Hippocampal formation (tissue), 2 donors: ENCODE results near the gene PDZD8.

ENCODE experiments used
- DNase-seq, 2 donors: peaks; one replicate each; lab custom pipeline; 2025; lab: John Stamatoyannopoulos, UW

Gene PDZD8, protein sequence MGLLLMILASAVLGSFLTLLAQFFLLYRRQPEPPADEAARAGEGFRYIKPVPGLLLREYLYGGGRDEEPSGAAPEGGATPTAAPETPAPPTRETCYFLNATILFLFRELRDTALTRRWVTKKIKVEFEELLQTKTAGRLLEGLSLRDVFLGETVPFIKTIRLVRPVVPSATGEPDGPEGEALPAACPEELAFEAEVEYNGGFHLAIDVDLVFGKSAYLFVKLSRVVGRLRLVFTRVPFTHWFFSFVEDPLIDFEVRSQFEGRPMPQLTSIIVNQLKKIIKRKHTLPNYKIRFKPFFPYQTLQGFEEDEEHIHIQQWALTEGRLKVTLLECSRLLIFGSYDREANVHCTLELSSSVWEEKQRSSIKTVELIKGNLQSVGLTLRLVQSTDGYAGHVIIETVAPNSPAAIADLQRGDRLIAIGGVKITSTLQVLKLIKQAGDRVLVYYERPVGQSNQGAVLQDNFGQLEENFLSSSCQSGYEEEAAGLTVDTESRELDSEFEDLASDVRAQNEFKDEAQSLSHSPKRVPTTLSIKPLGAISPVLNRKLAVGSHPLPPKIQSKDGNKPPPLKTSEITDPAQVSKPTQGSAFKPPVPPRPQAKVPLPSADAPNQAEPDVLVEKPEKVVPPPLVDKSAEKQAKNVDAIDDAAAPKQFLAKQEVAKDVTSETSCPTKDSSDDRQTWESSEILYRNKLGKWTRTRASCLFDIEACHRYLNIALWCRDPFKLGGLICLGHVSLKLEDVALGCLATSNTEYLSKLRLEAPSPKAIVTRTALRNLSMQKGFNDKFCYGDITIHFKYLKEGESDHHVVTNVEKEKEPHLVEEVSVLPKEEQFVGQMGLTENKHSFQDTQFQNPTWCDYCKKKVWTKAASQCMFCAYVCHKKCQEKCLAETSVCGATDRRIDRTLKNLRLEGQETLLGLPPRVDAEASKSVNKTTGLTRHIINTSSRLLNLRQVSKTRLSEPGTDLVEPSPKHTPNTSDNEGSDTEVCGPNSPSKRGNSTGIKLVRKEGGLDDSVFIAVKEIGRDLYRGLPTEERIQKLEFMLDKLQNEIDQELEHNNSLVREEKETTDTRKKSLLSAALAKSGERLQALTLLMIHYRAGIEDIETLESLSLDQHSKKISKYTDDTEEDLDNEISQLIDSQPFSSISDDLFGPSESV

DNA sequence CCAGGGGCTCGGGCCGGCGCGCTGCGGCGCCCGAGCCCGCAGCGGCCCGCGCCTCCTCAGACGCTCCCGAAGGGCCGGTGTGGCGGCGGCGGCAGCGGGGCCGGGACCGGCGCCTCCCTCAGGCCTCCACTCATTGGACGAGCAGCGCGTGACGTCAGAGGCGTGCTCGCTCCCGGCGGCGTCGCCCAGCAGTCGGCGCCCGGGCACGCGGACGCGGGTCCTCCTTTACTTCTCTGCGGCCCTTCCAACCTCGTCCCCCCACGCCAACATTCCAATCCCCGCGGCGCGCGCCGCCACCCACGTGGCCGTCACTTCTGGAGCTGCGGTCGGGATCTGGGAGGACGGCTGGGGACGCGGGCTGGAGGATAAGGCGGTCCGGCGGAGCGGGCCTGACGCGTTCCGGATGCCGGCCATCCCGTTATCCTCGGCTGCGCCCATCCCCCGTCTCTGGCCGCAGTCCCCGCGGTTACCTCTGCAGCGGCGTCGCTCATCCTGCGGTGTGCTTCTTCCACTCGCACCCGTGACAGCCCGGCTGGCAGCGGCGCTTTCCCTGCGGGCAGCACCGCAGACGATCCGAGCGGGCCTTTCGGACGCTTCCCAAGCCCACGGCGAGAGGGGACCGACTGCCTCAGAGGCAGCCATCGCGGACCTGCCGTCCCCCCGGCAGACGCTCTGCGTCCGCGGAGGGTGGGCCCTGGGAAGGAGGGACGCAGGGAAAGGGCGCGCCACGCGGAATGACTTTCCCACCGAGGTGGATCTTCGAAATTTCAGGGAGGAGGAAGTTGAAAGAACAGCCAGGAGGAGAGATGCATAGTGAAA lies at the start of gene PDZD8:
TSS of gene PDZD8 (minus strand) at position 81 of the 819 bp plus-strand sequence. CDS start 213 bp downstream, outside the sequence.
- peak; percentile 89 to 91 for DNase-seq

DNA sequence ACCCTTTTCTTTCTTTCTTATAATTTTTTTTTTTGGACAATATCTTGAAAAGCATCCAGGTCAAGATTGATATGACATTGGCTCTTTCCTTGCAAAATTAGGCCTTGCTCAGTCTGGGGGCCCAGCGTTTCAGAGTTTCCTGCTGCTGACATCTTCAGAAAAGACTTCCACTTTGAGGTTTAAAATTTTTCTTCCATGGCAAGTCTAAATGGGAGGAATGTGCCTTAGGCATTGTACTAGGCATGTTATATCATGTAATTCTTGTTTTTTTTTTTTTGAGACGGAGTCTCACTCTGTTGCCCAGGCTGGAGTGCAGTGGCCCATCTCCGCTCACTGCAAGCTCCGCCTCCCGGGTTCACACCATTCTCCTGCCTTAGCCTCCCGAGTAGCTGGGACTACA lies 48.9 kb upstream of the PDZD8 start:
- no peak for DNase-seq

DNA sequence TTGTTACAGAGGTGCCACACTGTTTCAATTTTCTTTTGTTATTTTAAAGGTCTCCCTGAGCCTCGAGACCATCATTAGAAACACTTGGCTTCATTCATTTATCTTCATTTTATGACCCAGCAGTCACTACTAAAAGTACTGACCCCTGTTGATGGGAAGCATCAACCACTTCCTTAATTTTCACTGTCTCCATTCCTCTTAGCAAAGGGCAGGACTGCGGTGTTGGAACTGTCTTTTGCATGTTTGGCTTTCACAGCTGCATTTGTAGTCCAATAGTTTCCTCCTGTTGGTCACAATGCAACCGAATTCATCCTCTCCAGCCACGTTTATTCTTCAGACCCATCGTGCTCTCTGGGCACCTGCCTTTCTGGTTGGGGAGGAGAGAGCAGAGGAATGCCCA lies 46.7 kb upstream of the PDZD8 start:
- DNase-seq: no peak

DNA sequence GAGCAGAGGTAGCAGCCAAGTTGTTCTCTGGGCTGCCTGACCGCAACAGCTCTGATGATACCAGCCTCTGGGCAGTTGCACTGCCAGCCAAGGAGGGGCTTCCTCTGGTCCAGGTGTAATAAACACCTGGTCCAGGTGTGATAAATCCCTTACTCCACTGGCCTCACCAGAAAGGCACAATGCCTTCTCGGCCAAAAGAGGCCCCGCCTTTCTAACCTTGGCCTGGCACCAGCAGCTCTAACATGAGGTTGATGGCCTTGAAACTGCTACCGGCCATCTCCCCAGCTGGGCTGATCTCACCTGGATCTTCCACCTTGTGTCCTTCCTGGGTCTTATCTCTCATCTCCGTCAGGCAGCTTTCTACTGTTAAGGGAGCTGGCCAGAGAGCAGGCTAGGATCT lies 45.5 kb upstream of the PDZD8 start:
- DNase-seq: no peak

DNA sequence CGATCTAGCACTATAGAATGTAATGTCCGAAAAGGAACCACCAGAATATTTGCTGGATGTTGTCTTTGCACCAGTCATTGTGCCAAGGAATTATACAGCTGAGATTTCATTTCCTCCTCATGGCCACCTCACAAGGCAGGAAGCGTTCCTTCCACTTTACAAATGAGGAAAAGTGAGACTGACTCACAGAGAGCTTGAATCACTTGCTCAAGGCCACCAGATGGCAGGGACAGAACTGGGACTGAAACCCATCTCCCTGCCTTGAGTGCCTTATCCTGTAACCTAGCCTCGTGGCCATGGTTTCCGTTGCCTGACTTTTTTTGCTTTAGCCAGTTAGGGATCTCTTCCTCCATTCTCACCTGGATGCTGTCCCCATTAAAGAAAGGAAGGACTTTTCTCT lies 44.7 kb upstream of the PDZD8 start:
- DNase-seq: no peak

DNA sequence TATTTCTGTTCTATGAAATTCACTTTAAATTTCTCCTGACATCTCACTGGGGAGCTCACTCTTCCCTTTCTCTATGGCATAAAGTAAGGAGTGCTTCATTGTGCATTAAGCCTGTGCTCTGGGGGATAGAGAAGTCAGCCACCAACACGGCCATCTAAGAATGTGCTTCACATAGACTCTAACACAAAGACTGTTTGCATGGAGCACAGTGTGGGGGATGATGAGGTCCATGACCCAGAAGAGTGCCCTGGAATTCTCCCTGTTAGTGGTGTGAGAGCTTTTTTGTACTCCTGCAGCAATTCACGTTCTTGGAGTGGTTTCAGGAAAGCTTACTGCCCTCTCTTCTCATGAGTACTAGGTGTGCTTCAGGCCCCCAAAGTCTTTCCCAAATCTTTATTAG lies 43.9 kb upstream of the PDZD8 start:
- DNase-seq: no peak

DNA sequence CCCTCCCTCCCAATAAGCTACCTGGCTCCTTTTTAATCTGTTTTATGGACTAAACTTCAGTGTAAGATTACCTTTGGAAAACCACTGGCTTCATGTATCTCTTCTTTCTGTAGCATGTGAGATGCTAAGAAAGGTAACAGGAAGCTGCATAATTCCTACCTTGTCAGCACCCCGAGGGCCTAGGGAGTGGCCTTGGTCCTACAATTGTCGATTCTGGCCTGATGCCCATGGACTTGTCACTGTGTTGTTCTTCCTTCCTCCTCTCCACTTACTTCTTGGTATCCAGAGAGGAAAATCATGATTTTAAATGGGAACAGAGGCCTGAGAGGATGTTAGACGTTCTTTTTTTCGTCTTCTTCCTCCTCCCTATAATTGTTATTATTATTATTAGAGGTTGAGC lies 42.9 kb upstream of the PDZD8 start:
- no peak for DNase-seq

DNA sequence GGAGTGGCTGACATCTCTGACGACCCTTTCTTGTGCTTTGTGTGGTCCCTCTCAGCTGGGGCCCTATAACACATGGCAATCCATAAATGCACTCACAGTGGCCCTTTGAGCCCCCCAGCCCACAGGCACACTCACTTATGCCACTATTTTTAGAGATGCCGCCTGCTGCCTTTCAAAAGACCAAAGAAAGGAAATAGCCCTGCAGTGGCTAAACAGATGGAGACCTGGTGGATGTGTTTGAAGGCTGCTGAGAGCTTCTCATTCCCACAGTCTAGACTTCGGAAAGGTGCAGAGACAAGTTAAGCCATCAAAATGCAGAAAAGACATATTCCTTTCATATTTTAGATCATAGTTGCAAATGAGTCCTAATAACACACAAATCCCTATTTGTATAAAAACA lies 42.0 kb upstream of the PDZD8 start:
- no peak for DNase-seq

DNA sequence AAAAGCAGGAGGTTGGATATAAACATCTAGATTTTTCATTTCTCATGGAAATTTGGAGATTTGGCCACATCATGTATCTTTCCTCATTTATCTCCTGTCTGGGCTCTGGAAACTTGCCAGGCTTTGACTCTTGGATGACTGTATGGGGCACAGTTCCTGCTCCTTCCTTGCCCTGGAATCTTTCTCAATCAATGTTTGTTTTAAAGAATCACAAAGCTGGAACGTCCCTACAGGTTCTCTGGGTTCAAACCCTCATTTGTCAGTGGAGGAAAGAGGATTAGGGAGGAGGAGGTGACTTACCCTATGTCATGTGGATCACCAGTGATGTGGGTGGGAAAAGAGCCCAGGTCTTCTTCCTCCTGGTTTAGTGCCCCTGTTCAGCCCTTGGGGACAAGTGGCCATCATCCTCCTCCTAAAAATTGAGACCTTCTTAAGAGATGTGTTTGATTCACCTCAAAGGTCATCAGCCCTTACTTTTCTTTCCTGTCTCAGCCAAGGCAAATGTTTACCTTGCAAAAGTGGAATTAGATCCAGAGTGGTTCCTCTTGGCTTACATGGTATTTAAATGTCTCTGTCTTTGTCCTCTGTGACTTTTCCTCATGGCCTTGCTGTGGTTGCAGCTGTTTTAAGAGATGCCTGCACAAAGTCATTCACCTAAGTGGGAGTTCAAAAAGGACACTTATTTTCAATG lies 38.8 kb upstream of the PDZD8 start:
- no peak for DNase-seq

DNA sequence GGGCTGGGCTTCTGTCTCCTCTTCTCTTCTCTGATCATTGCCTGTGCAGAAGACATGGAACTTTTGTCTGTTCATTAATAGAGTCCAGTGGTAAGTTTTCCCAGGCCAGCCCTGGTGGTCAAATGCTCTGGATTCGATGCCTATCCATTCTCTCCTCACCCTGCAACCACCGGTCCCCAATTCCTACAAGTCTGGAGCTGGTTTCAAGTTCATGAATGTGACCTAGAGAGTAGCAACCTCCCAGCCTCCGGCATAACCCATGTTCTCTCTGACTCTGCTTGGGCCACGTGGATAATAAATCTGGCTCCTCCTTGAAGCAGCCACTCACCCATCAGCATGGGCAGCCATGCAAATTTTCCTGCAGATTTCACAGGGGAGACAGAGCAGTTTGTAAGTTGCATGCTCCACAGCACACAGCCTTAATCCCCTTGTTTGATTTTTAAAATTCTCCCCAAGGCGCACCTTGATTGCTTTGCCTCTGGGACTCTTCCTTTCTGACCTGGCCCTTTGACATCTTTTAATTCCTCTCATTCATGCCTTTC lies 37.3 kb upstream of the PDZD8 start:
- DNase-seq: no peak

DNA sequence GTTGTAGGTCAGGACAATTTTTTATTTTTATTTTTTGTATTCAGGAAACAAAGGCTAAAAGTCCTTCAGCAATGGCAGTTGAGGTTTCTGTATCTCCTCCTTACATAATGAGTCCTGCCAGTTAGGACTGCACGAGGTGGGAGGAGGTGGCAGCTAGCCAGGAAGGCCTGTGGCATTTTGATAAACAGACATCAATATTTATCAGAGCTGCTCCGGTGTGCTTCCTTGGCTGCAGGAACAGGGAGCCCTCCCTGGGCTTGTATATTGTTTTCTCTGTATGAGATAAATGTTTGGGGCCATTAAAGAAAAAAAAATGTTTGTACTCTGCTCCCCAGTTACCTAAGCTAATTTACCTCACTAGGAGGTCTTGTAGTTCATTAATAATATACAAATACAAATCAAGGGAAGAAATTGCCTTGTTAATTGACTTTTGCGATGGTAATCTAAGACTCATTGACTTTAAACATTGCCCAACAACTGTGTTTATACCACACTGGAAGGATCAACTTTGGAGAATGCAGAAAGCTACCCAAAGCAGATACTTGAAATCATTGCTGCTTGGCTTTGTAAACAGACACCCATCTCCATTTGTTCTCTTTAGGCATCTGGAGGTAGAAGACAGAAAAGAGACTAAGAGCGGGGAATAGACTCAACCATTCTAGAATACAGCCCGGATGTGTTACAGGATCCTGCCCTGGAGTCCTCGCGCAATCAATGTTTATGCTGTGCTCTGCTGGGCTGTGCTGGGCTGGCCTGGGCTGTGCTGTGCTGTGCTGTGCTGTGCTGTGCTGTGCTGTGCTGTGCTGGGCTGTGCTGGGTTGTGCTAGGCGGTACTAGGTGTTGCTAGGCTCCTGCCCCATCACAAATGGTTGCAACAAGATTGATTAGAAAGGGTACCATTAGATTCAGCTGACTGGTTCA lies 36.5 kb upstream of the PDZD8 start:
- DNase-seq: no peak

DNA sequence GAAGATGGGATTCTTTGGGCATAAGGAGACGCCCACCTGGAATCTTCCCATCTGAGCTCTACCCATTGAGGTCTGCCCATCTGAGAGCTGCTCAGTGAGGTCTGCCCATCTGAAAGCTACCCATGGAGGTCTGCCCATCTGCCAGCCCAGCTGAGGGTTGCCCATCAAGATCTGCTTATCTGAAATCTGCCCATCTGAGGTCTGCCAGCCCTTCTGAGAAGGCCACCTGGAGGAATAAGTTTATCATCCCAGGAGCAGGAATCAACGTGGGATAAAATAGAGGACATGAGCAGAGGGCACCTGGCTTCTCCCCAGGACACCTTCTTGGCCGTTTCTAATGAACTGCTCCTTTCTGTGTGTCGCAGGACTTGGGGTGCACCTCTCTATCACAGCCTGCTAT lies 35.3 kb upstream of the PDZD8 start:
- no peak for DNase-seq

DNA sequence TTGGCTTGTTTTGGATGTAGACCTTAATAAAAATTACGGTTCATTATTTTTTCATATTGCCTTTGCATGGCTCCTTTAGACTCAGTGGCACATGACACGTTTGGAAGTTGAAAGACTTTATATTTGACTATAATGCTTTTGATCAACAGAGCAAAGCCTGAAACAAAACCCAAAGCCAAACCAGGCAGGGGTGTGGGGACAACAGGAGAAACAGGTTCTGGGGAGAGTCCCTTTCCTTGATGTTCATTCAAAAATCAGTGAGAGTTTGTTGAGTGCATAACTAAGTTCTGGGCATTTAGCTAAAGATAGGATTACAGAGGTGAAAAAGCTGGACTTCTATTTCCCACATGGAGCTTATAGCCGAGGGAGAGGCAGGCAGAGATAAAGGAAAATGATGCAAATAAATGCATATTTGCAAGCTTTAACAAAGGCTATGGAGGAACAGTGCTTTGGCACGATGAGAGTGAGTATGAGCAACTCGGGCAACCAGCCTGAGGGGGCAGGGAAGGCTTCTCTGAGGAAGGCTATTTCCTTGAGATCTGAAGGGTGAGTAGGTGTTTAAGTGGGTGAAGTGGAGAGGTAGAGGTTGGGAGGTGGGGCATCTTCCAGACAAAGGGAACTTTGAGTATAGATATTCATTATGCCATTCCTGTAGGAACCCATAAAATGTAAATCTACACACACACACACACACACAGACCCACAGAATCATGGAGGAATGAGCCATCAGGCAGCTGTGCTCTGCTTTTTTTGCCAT lies 34.5 kb upstream of the PDZD8 start:
- no peak for DNase-seq

DNA sequence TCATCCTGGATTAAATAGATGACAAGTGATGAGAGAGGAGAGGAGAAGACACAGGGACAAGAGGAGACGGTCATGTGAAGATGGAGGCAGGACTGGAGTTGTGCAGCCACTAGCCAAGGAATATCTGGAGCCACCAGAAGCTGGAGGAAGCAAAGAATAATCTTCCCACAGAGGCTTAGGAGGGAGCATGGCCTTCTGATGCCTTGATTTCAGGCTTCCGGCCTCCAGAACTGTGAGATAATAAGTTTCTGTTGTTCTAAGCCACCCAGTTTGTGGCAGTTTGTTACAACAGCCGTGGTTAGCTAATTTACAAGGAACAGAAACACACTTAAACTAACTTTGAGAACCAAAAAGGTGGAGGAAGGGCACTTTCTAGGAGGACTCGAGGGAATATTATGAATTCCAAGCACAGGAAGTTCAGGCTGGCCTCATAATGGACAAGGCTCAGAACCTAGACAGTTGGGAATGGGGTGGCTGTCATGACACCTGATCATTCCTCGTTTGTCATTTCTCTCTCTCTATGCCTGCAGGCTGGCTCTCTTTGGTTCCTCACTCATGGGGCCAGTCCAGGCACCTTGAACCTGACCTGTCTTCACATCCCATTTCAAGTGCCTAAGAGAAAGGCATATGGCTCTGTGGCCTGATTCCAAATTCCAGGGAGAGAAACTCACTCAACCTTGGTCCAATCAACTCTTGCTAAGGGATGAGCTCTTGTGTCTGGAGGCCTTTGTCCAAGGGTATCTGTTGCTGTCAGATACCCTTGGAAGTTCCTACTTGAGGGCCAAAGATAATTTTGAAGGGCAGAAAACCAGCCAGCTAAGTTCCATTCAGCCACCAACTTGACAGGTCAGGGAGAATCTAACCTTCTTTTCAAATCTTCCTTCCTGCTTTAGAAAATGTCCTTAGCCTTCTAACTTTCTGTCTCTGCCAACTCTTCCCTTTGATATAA lies 33.5 kb upstream of the PDZD8 start:
- no peak for DNase-seq

DNA sequence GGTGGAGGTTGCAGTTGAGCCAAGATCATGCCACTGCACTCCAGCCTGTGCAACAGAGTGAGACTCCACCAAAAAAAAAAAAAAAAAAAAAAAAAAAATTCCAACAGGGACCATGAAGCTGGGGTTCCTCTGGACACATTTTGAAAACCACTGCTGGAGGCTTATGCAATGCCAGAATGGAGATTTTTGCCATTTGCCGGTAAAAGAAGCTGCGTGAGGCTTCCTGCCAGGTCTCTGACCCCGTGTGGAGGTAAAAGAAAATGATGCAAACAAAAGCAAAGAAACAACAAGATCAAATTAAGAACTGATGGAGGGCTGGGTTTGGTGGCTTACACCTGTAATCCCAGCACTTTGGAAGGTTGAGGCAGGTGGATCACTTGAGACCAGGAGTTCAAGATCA lies 30.5 kb upstream of the PDZD8 start:
- DNase-seq: no peak

DNA sequence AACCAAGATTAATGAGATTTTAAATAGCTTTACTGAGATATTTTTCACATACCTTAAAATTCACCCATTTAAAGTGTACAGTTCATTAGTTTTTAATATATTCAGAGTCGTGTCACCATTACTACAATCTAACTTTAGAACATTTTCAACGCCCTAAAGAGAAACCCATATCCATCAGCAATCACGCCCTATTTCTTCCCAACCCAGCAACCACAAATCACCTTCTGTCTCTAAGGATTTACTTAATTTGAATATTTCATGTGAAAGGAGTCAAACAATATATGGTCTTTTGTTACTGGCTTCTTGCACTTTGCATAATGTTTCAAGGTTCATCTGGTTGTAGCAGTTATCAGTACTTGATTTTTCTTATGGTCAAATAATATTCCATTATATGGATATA lies 25.1 kb upstream of the PDZD8 start:
- DNase-seq: no peak

DNA sequence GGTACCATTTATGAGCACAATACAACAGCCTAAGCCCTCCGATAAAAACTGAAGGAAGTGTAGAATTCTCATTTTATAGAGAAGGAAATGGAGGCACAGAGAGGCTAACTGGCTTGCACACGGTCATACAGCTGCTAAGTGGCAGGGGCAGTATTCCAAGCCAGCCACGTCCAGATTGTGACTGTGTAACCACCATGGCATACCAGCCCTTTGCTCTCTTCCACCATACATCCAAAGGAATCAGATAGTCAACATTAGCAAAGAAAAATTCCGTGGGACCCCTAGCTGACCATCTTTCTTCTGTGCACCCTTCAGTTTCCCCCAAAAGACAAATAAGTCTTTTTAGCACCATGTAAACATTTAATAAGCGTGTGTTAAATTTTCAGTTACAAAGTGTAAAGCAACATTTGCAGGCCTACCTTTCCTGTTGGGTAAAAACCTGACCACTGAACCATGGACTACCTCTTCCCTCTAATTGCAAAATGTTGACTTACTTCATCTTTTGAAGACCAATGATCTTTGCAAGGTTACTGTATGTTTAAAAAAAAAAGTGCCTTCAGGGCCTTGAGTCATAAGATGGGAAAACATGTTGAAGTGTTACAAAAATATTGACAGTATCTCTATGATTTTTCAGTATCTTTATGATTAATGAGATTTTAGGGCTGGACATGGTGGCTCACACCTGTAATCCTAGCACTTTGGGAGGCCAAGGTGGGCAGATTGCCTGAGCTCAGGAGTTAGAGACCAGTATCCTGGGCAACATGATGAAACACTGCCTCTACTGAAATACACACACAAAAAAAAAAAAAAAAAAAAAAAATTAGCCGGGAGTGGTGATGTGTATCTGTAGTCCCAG lies 24.3 kb upstream of the PDZD8 start:
- DNase-seq: no peak
